Activated CD8-positive, alpha-beta memory T cell treated with anti-CD3 and anti-CD28 coated beads, Interleukin-2, amount 10 ng/mL, durations not matched to agents 7 days and 5 days (primary cell): ENCODE results near the gene SLC26A1. TPM values are rescaled to one million over a fixed set of nuclear protein-coding genes. Genes with fewer than 3 reads are reported as not detected.

Source experiments
- ATAC-seq: fragments of 150-1000 bp; cut with Tn5 transposase; one replicate; pipeline ENCODE4 v1.10.0; 2021; ENCODE audit warnings: moderate library complexity
- CTCF ChIA-PET: fragments of 350-600 bp; sonication (Branson Sonifier 250); formaldehyde crosslinking; loops from one replicate; lab custom pipeline; 2021; ENCODE audit warnings: antibody characterized with exemption; lab: Charles Lee
- DNase-seq: peaks from one replicate; pipeline ENCODE4 v3.0.0-alpha.2; 2020
- H3K27ac Mint-ChIP-seq: one replicate; pipeline ENCODE4 v1.8.0; 2021; ENCODE audit warnings: mild to moderate bottlenecking, mixed read lengths
- H3K27me3 Mint-ChIP-seq: one replicate; pipeline ENCODE4 v1.8.0; 2021; ENCODE audit warnings: mixed read lengths
- H3K36me3 Mint-ChIP-seq: one replicate; pipeline ENCODE4 v1.8.0; 2021; ENCODE audit warnings: mild to moderate bottlenecking, mixed read lengths
- H3K4me1 Mint-ChIP-seq: one replicate; pipeline ENCODE4 v1.8.0; 2021; ENCODE audit warnings: mixed read lengths
- H3K4me3 Mint-ChIP-seq: one replicate; pipeline ENCODE4 v1.8.0; 2021; ENCODE audit warnings: mild to moderate bottlenecking, moderate library complexity, mixed read lengths
- H3K9me3 Mint-ChIP-seq: one replicate; pipeline ENCODE4 v1.8.0; 2022; ENCODE audit warnings: low read depth, mixed read lengths
- total RNA-seq, 2 experiments: library from RNA; stranded (reverse); gene quantifications; one replicate each; pipeline ENCODE4 v1.2.3, GENCODE V29; 2021

SLC26A1 gene
- total RNA-seq, 2 experiments from 2014 or later: not detected

- Mint-ChIP-seq H3K4me1 (peaks cover 7% of the 10 kb centered on the region), H3K36me3 (no peaks in the 10 kb centered on the region), H3K27ac (no peak overlapping the region), H3K4me3 (no peak overlapping the region), H3K9me3 (no peaks in the 10 kb centered on the region), H3K27me3 (no peaks in the 10 kb centered on the region)
- CTCF ChIA-PET: no interaction called here
- DNase-seq: no peak
- no peak for ATAC-seq
Measured at GRCh38 chr4:1014291-1015167, 21.3 kb upstream of the SLC26A1 start.

DNA sequence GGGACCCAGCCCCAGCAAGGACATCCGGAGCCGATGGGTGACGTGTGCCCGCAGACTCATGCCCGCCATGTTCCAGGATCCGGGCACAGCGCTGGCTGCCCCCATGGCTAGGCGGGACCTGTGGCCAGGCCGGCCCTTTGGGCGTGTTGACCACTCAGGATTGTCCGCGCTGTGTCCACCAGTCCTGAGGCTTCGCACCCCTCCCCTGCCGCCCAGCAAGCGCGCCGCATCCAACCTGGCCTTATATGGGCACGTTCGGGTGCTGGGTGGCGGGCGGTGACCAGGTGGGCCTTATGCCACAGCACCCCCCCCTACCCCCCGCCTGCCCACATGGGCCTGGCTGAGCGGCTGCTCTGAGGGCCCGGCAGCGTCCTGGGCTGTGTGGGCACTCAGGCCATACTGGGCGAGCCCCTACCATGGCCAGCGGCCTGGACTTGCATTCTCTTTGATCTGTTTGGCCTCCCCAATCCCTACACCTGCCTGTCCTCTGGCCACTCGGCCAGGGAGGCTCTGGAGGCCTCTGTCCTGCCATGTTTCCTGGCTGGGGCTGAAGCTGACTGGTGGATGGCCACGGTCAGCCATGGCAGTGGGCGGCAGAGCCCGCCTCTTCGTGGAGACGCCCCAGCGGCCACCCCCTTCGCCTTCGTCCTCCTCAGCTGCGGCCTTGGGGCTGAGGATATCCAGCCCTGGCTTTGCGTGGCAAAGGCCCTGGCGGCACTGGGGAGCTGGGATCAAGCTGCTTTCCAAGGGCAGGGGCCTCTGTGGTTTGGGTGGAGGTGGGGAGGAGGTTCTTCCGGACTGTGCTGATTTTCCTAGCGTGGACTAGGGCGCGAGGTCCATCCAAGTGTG, 20.2 kb upstream of the SLC26A1 start:
- DNase-seq (no peak), ATAC-seq (no peak)
- Mint-ChIP-seq H3K9me3 (no peaks in the 10 kb centered on the region), H3K36me3 (no peaks in the 10 kb centered on the region), H3K4me1 (peaks cover 15% of the 10 kb centered on the region), H3K27ac (no peak overlapping the region), H3K4me3 (no peak overlapping the region), H3K27me3 (peaks cover 8% of the 10 kb centered on the region)
- CTCF ChIA-PET: no interaction called here

GRCh38 chr4:1012034-1012739, 19.0 kb upstream of the SLC26A1 start:
- H3K36me3 Mint-ChIP-seq: no peaks in the 10 kb centered on the region
- peak overlapping the region; percentile 15 for H3K4me3 Mint-ChIP-seq
- no peak for ATAC-seq
- peaks cover 15% of the 10 kb centered on the region for H3K4me1 Mint-ChIP-seq
- no peak overlapping the region for H3K27ac Mint-ChIP-seq
- peak; percentile 53 for DNase-seq
- H3K9me3 Mint-ChIP-seq: no peaks in the 10 kb centered on the region
- H3K27me3 Mint-ChIP-seq: peaks cover 18% of the 10 kb centered on the region
- CTCF ChIA-PET: no interaction called here

DNA sequence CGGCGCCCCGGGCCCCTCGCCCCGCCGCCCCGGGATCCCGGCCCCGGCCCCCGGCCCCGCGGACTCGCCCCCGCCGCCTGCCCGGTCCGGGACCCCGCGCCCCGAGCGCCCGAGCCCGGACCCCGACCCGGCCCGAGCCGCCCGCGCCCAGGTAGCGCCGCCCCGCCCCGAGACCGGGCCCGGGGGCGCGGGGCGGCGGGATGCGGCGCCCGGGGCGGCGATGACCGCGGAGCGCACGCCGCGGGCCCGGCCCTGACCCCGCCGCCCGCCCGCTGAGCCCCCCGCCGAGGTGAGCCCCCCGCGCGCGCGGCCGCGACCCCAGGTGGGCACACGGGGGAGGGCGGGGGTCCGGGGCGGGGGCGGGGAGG, 18.4 kb upstream of the SLC26A1 start:
- H3K9me3 Mint-ChIP-seq: no peaks in the 10 kb centered on the region
- H3K4me3 Mint-ChIP-seq: no peak overlapping the region
- H3K36me3 Mint-ChIP-seq: no peaks in the 10 kb centered on the region
- H3K4me1 Mint-ChIP-seq: peaks cover 15% of the 10 kb centered on the region
- no peak overlapping the region for H3K27ac Mint-ChIP-seq
- DNase-seq (no peak), ATAC-seq (no peak)
- peaks cover 23% of the 10 kb centered on the region for H3K27me3 Mint-ChIP-seq
- CTCF ChIA-PET: no interaction called here

DNA sequence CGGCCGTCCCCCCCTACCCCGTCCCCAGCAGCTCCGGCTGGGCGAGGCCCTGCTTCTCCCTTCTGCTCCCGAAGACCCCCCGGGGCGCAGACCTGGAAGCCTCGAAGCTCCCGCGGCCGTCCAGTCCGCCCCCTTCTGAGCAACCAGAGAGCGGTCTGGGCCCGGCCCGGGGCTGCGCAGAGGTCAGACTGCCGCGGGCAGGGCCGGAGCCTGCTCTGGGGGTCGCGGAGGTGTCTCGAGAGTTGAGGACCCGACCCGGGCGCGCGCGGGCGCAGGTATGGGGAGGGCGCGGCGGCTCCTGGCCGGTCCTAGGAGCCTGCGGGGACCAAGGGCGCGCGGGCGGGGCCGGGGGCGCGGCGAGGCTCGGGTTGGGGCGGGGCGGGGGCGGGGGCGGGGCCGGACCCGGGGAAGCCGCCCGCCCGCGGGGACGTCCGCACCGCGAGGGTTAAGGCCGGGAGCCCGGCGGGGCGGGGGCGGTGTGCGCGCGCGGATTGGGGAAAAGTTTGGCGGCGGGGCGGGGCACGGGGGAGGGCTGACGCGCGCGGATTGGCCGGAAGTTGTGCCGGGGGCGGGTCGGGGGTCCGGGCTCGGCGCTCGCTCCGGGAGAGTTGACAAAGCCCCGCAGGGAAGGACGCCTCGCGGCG, 17.9 kb upstream of the SLC26A1 start, which contains the start of gene FGFRL1:
Gene FGFRL1 (plus strand): TSS at position 605 of the 644 bp plus-strand sequence. CDS start 860 bp downstream, outside the sequence.
- DNase-seq (peak; percentile 93), ATAC-seq (peak; percentile 64)
- H3K27ac Mint-ChIP-seq: peak within 1 kb of the TSS; percentile 89
- H3K9me3 Mint-ChIP-seq: no peaks in the 10 kb centered on the region
- H3K4me1 Mint-ChIP-seq: peaks cover 15% of the 10 kb centered on the region
- no peaks in the 10 kb centered on the region for H3K36me3 Mint-ChIP-seq
- CTCF ChIA-PET: interaction anchor here (1.1 to 1.5 kb wide), 3 partner anchors 9 to 236 kb away, joined by 3 to 4 read pairs (median 3); no protein-coding TSS in a partner anchor
- H3K4me3 Mint-ChIP-seq: peak within 1 kb of the TSS; percentile 71
- peaks cover 27% of the 10 kb centered on the region for H3K27me3 Mint-ChIP-seq

- peak overlapping the region; percentile 89 for H3K27ac Mint-ChIP-seq
- H3K36me3 Mint-ChIP-seq: no peaks in the 10 kb centered on the region
- CTCF ChIA-PET: interaction anchor here (1.0 to 1.5 kb wide), 5 partner anchors 10 to 268 kb away, joined by 3 to 5 read pairs (median 3); partner anchors contain the start of gene IDUA
- peaks cover 15% of the 10 kb centered on the region for H3K4me1 Mint-ChIP-seq
- H3K4me3 Mint-ChIP-seq: peak overlapping the region; percentile 71
- ATAC-seq (peak; percentile 48), DNase-seq (peak; percentile 92)
- H3K9me3 Mint-ChIP-seq: no peaks in the 10 kb centered on the region
- peaks cover 30% of the 10 kb centered on the region for H3K27me3 Mint-ChIP-seq
Measured at GRCh38 chr4:1010395-1011021, 17.3 kb upstream of the SLC26A1 start.

- peak; percentile 60 for ATAC-seq
- CTCF ChIA-PET: interaction anchor here (0.7 to 1.5 kb wide), 7 partner anchors 11 to 267 kb away, joined by 3 to 5 read pairs (median 3); partner anchors contain the start of gene IDUA
- H3K9me3 Mint-ChIP-seq: no peaks in the 10 kb centered on the region
Measured at GRCh38 chr4:1009542-1010394, 16.6 kb upstream of the SLC26A1 start.

DNA sequence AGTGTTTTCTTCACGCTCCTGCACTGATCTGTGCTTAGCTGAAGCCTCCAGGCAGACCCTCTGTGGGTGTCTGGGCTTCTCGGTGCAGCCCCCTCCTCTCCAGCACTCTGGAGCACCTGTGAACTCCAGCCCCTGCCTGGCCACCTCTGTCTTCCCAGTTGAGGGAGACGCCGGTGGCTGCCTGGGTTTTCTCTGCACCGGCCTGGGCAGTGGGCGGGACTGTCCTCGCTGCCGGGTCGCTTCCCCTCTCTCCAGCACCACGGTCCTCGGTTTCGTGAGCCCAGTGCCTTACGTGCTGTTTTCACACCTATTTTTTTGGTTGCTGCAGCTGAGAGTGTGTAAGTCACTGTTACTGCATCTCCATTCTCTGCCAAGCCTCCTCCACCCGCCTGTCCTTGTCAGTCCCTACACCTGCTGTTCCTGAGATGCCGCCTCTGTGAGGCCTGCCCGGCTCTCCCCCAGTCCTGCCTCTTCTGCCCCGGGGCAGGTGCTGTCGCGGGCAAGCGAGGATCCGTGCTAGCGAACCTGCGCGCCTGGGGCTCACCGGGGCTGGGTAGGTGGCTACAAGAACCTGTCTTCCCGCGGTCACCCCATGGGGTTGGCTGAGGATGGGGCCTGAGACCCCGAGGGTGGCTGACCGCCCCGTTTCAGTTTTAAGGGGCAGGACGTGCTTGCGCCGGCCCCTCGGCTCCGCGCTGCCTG, 15.8 kb upstream of the SLC26A1 start:
- DNase-seq (peak; percentile 58), ATAC-seq (peak; percentile 1)
- Mint-ChIP-seq H3K4me3 (peak overlapping the region; percentile 65), H3K4me1 (peaks cover 15% of the 10 kb centered on the region), H3K9me3 (no peaks in the 10 kb centered on the region), H3K27ac (no peak overlapping the region), H3K36me3 (no peaks in the 10 kb centered on the region), H3K27me3 (peaks cover 34% of the 10 kb centered on the region)
- CTCF ChIA-PET: interaction anchor here (1.1 kb wide), 1 partner anchor 75 kb away, joined by 3 read pairs; no protein-coding TSS in a partner anchor

More at GRCh38 chr4:1009542-1010394, 16.6 kb upstream of the SLC26A1 start:
- Mint-ChIP-seq H3K27ac (peak overlapping the region; percentile 83), H3K36me3 (no peaks in the 10 kb centered on the region), H3K27me3 (peaks cover 31% of the 10 kb centered on the region), H3K4me3 (peak overlapping the region; percentile 74), H3K4me1 (peaks cover 15% of the 10 kb centered on the region)
- DNase-seq: peak; percentile 82

GRCh38 chr4:1006856-1007255, 13.7 kb upstream of the SLC26A1 start:
- H3K4me3 Mint-ChIP-seq: no peak overlapping the region
- DNase-seq: no peak
- CTCF ChIA-PET: interaction anchor here (1.6 kb wide), 1 partner anchor 20 kb away, joined by 3 read pairs; the partner anchor contains the start of gene IDUA
- no peak for ATAC-seq
- peaks cover 13% of the 10 kb centered on the region for H3K4me1 Mint-ChIP-seq
- H3K36me3 Mint-ChIP-seq: no peaks in the 10 kb centered on the region
- no peaks in the 10 kb centered on the region for H3K9me3 Mint-ChIP-seq
- H3K27me3 Mint-ChIP-seq: peaks cover 37% of the 10 kb centered on the region
- H3K27ac Mint-ChIP-seq: no peak overlapping the region

GRCh38 chr4:1004557-1005485, 11.6 kb upstream of the SLC26A1 start:
- CTCF ChIA-PET: no interaction called here
- DNase-seq: no peak
- Mint-ChIP-seq H3K27ac (no peak overlapping the region), H3K36me3 (no peaks in the 10 kb centered on the region), H3K27me3 (peaks cover 41% of the 10 kb centered on the region), H3K4me3 (no peak overlapping the region), H3K9me3 (no peaks in the 10 kb centered on the region), H3K4me1 (peaks cover 8% of the 10 kb centered on the region)
- no peak for ATAC-seq
